ENCODE measurements around the gene NUP85. TPM values are rescaled to one million over a fixed set of nuclear protein-coding genes. Genes with fewer than 3 reads are reported as not detected.

Gene NUP85
- polyA plus RNA-seq, 1 donor from 2014 or later, result 84.1 TPM

DNA sequence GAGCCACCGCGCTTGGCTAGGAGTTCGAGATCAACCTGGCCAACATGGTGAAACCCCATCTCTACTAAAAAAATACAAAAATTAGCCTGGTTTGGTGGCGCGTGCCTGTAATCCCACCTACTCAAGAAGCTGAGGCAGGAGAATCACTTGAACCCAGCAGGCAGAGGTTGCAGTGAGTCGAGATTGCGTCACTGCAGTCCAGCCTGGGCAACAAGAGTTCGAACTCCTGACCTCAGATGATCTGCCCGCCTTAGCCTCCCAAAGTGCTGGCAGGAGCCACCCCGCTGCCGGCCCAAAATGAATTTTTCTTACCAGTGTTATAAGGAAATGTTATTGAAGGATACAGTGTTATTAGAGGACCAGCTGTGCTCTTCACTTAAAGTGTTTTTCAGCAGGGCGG lies 2.3 kb downstream of the NUP85 start:
- Histone ChIP-seq H3K27ac (ENCODE audit: low read length) (no peak overlapping the region), H3K36me3 (ENCODE audit: insufficient read depth, low read length) (no peaks in the 10 kb centered on the region), H3F3A (ENCODE audit: insufficient read depth, low read length, poor library complexity, severe bottlenecking) (no peaks in the 10 kb centered on the region), H4K20me1 (ENCODE audit: insufficient read depth) (no peaks in the 10 kb centered on the region), H2AFZ (ENCODE audit: low read depth, low read length) (no peak overlapping the region), H3K27me3 (ENCODE audit: insufficient read depth, low read depth, low read length) (no peaks in the 10 kb centered on the region), H3K9me3 (ENCODE audit: low read length) (no peaks in the 10 kb centered on the region), H3K9ac (ENCODE audit: low read length) (no peak overlapping the region), H3K4me2 (ENCODE audit: low read length) (no peak overlapping the region), H3K4me3 (ENCODE audit: low read length) (no peak overlapping the region), H3K9me2 (ENCODE audit: insufficient read depth, low read length) (no peaks in the 10 kb centered on the region), H3K79me2 (replicated peaks; ENCODE audit: insufficient read depth, low read length) (peaks cover 13% of the 10 kb centered on the region)
- TF ChIP-seq MXI1 (conservative IDR thresholded peaks at IDR 0.05; ENCODE audit: poor library complexity, severe bottlenecking), result no peak
- no peak for TF ChIP-seq TAF1 (IDR thresholded peaks at IDR 0.05; ENCODE audit: low read depth)
- TF ChIP-seq EP300 (conservative IDR thresholded peaks at IDR 0.05; ENCODE audit: poor library complexity, severe bottlenecking), result no peak
- no peak for TF ChIP-seq EZH2 (IDR thresholded peaks at IDR 0.05; ENCODE audit: borderline replicate concordance, insufficient read depth, low read length, poor library complexity, severe bottlenecking)
- TF ChIP-seq POLR2AphosphoS5 (IDR thresholded peaks at IDR 0.05), result no peak
- TF ChIP-seq, protein P1, sequence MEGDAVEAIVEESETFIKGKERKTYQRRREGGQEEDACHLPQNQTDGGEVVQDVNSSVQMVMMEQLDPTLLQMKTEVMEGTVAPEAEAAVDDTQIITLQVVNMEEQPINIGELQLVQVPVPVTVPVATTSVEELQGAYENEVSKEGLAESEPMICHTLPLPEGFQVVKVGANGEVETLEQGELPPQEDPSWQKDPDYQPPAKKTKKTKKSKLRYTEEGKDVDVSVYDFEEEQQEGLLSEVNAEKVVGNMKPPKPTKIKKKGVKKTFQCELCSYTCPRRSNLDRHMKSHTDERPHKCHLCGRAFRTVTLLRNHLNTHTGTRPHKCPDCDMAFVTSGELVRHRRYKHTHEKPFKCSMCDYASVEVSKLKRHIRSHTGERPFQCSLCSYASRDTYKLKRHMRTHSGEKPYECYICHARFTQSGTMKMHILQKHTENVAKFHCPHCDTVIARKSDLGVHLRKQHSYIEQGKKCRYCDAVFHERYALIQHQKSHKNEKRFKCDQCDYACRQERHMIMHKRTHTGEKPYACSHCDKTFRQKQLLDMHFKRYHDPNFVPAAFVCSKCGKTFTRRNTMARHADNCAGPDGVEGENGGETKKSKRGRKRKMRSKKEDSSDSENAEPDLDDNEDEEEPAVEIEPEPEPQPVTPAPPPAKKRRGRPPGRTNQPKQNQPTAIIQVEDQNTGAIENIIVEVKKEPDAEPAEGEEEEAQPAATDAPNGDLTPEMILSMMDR (IDR thresholded peaks at IDR 0.05; ENCODE audit: poor library complexity, severe bottlenecking), result no peak
- no peak for TF ChIP-seq SMC3 (conservative IDR thresholded peaks at IDR 0.05; ENCODE audit: poor library complexity)
- no peak for TF ChIP-seq RAD21 (conservative IDR thresholded peaks at IDR 0.05)
- TF ChIP-seq, protein P2, sequence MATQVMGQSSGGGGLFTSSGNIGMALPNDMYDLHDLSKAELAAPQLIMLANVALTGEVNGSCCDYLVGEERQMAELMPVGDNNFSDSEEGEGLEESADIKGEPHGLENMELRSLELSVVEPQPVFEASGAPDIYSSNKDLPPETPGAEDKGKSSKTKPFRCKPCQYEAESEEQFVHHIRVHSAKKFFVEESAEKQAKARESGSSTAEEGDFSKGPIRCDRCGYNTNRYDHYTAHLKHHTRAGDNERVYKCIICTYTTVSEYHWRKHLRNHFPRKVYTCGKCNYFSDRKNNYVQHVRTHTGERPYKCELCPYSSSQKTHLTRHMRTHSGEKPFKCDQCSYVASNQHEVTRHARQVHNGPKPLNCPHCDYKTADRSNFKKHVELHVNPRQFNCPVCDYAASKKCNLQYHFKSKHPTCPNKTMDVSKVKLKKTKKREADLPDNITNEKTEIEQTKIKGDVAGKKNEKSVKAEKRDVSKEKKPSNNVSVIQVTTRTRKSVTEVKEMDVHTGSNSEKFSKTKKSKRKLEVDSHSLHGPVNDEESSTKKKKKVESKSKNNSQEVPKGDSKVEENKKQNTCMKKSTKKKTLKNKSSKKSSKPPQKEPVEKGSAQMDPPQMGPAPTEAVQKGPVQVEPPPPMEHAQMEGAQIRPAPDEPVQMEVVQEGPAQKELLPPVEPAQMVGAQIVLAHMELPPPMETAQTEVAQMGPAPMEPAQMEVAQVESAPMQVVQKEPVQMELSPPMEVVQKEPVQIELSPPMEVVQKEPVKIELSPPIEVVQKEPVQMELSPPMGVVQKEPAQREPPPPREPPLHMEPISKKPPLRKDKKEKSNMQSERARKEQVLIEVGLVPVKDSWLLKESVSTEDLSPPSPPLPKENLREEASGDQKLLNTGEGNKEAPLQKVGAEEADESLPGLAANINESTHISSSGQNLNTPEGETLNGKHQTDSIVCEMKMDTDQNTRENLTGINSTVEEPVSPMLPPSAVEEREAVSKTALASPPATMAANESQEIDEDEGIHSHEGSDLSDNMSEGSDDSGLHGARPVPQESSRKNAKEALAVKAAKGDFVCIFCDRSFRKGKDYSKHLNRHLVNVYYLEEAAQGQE (IDR thresholded peaks at IDR 0.05; ENCODE audit: borderline replicate concordance), result no peak

DNA sequence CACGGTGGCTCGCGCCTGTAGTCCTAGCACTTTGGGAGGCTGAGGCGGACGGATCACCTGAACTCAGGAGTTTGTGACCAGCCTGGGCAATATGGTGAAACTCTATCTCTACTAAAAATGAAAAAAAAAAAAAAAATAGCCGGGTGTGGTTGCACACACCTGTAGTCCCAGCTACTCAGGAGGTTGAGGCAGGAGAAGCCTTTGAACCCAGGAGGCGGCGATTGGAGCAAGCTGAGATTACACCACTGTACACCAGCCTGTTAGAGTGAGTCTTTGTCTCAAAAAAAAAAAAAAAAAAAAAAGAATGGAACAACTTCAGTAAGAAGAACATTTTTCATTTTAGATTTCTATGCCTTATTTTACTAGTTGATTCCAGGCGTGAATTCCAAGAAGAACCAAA lies 2.7 kb downstream of the NUP85 start:
- H3K4me3 ChIP-seq (ENCODE audit: low read length), result no peak overlapping the region
- TF ChIP-seq, protein P1 (IDR thresholded peaks at IDR 0.05; ENCODE audit: poor library complexity, severe bottlenecking), result no peak
- TF ChIP-seq, protein P2 (IDR thresholded peaks at IDR 0.05; ENCODE audit: borderline replicate concordance), result no peak
- TF ChIP-seq EZH2 (IDR thresholded peaks at IDR 0.05; ENCODE audit: borderline replicate concordance, insufficient read depth, low read length, poor library complexity, severe bottlenecking) (no peak), TAF1 (IDR thresholded peaks at IDR 0.05; ENCODE audit: low read depth) (no peak), SMC3 (conservative IDR thresholded peaks at IDR 0.05; ENCODE audit: poor library complexity) (no peak), EP300 (conservative IDR thresholded peaks at IDR 0.05; ENCODE audit: poor library complexity, severe bottlenecking) (no peak), POLR2AphosphoS5 (IDR thresholded peaks at IDR 0.05) (no peak), RAD21 (conservative IDR thresholded peaks at IDR 0.05) (no peak), MXI1 (conservative IDR thresholded peaks at IDR 0.05; ENCODE audit: poor library complexity, severe bottlenecking) (no peak)
- H3K36me3 ChIP-seq (ENCODE audit: insufficient read depth, low read length), result no peaks in the 10 kb centered on the region
- no peaks in the 10 kb centered on the region for H3K9me2 ChIP-seq (ENCODE audit: insufficient read depth, low read length)
- H4K20me1 ChIP-seq (ENCODE audit: insufficient read depth), result no peaks in the 10 kb centered on the region
- no peak overlapping the region for H3K4me2 ChIP-seq (ENCODE audit: low read length)
- no peaks in the 10 kb centered on the region for H3K27me3 ChIP-seq (ENCODE audit: insufficient read depth, low read depth, low read length)
- H3K79me2 ChIP-seq (replicated peaks; ENCODE audit: insufficient read depth, low read length), result peaks cover 13% of the 10 kb centered on the region
- no peak overlapping the region for H3K27ac ChIP-seq (ENCODE audit: low read length)
- no peaks in the 10 kb centered on the region for H3F3A ChIP-seq (ENCODE audit: insufficient read depth, low read length, poor library complexity, severe bottlenecking)
- no peak overlapping the region for H2AFZ ChIP-seq (ENCODE audit: low read depth, low read length)
- H3K9me3 ChIP-seq (ENCODE audit: low read length), result no peaks in the 10 kb centered on the region
- no peak overlapping the region for H3K9ac ChIP-seq (ENCODE audit: low read length)
